Iris pigment epithelial cell (primary cell): ENCODE results near the gene CCR8.
"Not testable (repeated sequence)": the region's sequence is repeated elsewhere in the genome, so short reads cannot be mapped to it uniquely, and the experiment has no call there.

ENCODE experiments used
- DNase-seq: peaks from one replicate; pipeline ENCODE4 v3.0.0-alpha.2; 2011; ENCODE audit warnings: low read depth

The CCR8 gene

DNA sequence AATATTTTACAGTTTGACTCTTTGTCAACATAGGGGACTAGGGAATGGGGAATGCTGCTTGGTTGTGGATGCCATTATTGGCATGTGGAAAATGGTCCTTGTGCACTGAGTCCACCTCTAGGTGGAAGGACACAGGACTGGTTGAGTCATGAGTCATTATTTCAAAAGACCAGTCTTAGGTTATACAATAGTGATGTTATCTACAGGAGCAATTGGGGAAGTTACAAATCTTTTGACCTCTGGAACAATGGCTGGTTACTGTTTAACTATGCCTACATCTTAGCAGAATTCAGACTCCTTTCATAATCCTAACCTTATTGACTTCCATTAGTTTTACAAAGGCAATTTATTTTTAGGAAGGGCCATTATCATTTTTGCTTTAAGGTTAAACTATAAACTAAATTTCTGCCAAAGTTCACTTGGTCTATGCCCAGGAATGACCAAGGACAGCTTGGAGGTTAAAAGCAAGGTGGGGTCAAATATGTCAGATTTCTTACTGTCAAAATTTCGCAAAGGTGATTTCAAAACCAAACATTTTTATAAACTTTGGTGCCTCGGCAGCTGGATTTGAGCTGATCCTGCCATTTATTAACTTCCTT, 11.8 kb upstream of the CCR8 start:
- no peak for DNase-seq

DNA sequence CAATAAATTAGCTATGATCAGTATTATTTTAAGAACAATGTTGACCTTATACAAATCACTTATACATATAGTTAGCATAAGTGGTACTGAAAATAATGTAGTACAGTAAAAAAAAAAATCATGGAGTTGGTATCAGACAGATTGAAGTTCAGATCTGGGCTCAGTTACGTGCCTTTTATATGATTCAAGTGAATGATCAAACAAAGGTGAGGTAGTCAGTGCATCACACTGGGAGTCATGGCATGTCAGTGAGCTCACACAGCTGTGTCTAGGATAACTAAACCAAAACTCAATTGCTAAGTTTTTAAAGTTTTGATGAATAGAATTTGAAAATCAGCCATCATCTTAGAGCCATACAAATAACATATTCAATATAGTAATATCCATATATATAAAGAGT, 11.2 kb upstream of the CCR8 start:
- DNase-seq = no peak

DNA sequence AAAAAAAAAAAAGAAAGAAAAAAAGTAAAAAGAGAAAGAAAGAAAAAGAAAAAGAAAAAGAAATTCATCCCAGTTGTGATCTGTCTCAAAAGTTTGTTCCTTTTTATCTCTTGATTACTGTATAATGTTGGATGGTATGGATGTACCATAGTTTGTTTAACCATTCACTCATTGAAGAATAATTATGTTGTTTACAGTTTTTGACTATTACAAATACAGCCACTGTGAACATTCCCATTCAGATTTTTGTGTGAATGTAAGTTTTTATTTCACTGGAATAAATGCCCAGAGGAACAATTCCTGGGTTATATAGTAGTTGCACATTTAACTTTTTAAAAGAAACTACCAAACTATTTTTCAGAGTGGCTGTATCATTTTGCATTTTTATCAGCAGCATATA, 10.3 kb upstream of the CCR8 start:
- no peak for DNase-seq

GRCh38 chr3:39321574-39321983, 7.9 kb upstream of the CCR8 start:
- not testable (repeated sequence) for DNase-seq

DNA sequence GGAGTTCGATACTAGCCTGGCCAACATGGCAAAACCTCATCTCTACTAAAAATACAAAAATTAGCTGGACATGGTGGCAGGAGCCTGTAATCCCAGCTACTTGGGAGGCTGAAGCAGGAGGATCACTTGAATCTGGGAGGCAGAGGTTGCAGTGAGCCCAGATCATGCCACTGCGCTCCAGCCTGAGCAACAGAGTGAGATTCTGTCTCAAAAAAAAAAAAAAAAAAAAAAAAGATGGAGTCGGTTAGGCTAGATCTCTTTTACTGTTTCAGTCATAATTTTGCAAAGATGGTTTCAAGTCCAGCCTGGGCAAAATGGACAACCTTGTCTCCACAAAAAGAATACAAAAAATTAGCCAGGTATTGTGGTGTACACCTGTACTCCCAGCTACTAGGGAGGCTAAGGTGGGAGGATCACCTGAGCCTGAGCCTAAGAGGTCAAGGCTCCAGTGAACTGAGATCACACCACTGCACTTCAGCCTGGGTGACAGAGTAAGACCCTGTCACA, 7.2 kb upstream of the CCR8 start:
- DNase-seq = not testable (repeated sequence)

- DNase-seq = no peak
Observed at GRCh38 chr3:39322936-39323335, 6.6 kb upstream of the CCR8 start.

- no peak for DNase-seq
Observed at GRCh38 chr3:39323494-39323893, 6.0 kb upstream of the CCR8 start.

- DNase-seq = no peak
Observed at GRCh38 chr3:39325236-39325635, 4.3 kb upstream of the CCR8 start.

DNA sequence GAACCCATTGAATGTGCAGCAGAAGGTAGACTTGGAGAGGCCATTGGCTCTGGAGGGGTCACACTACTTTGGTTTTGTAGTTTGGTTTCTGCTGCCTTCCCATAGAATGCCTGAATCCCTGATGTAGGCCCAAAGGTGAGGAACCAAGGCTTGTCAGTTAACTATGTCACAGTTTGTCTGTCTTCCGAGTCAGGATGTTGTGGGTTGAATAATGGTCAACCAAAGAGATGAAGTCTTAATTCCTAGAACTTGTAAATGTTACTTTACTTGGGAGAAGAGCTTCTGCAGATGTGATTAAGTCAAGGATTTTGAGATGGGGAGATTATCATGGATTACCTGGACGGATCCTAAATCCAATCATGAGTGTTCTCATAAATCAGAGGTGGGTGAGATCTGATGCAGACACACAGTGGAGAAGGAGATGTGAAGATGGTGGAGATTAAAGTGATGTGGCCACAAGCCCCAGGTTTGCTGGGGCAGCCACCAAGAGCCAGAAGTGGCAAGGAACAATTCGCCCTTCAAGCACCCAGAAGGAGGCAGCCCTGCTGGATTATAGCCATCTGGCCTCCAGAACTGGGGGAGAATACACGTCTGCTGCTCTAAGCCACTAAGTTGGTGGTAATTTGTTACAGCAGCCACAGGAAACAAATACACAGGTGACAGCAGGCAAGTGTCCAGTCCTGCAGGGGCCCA, 2.3 kb upstream of the CCR8 start:
- DNase-seq = no peak

DNA sequence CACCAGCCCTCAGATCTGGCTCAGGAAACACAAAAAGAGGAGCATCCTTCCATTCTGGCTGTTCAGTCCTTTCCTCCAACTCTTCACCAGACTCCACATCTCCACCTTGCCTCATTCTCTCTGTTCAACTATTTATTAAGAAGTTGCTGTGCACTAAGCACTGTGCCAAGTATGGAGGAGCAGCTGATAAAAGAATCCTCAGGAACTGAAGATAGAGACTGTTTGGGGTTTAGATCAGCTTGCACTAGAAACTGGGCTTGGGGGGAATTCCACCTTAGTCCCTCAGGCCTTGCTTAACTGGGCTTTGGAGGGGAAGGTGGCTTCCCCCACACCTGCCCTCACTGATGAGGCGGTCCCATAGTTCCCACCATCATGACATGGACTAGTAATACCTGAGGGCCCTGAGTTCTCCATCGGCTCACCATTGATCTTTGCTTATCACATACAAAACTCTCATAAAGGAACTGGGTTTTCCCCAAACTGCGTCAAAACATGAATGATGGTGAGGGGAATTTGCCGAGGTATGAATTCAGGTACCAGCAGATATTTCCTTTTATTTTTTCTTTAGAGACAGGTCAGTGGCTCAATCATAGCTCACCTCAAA, 1.7 kb upstream of the CCR8 start:
- no peak for DNase-seq

DNA sequence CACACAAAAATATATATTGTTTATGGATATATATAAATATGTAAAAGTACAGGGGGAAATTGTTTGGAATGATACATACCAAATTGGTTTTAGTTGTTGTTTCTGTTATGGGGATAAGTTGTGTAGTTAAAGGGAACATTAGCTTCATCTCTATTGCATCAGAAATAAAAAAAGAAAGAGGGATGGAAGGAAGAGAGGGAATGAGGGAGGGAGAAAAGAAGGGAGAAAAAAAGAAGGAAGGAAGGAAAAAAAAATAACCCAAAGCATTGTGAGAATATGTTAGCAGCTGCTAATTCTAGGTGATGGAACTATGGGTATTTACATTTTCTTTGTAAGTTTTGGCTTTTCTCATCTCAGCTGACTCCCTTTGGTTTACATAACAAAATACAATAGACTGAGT, 1.3 kb downstream of the CCR8 start:
- no peak for DNase-seq

DNA sequence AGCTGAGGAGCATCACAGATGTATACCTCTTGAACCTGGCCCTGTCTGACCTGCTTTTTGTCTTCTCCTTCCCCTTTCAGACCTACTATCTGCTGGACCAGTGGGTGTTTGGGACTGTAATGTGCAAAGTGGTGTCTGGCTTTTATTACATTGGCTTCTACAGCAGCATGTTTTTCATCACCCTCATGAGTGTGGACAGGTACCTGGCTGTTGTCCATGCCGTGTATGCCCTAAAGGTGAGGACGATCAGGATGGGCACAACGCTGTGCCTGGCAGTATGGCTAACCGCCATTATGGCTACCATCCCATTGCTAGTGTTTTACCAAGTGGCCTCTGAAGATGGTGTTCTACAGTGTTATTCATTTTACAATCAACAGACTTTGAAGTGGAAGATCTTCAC, 3.0 kb downstream of the CCR8 start:
- DNase-seq = no peak

DNA sequence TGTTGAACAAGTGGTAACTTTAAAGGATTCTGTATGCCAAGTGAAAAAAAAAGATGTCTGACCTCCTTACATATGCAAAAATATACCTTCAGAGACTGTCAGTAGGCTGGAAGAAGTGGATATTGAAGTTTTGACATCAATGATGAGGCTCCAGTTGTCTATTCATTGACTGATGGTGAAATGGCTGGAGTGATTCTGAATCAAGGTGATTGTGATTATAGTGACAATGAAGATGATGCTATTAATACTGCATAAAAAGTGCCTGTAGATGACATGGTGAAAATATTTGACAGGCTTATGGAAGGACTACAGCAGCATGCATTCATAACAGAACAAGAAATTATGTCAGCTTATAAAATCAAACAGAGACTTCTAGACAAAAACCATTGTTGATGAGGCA, 4.1 kb downstream of the CCR8 start:
- no peak for DNase-seq

- DNase-seq = no peak
Observed at GRCh38 chr3:39334205-39334604, 4.7 kb downstream of the CCR8 start.

GRCh38 chr3:39338201-39338600, 8.7 kb downstream of the CCR8 start:
- no peak for DNase-seq

- no peak for DNase-seq
Observed at GRCh38 chr3:39339086-39339485, 9.6 kb downstream of the CCR8 start.

DNA sequence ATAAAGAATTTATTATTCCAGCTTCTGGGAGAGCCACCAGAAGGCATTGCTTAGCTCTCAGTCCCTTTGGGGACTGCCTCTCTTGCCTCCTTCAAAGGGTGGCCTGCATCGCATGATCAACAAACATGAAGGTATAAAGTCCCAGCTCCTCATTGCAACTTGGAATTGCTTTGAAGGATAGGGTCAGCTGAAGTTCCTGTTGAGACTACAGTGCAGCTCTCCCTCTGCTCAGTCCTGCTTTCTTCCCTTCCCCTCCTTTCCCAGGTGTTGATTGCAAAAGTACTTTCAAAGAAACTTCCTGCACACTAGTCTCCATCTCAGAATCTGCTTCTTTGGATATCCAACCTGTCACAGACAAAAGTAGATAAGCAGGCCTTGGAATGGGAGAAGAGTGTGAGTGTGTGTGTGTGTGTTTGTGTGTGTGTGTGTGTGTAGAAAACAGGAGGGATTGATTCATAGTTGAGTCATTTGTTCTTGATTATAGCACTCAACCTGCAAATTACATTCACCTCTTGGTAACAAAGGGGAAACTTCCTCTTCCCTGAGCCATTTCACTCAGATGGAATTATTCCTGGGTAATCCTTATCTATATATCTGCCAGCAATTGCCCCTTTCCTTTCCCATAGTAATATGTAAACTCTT, 13.7 kb downstream of the CCR8 start:
- DNase-seq = no peak

DNA sequence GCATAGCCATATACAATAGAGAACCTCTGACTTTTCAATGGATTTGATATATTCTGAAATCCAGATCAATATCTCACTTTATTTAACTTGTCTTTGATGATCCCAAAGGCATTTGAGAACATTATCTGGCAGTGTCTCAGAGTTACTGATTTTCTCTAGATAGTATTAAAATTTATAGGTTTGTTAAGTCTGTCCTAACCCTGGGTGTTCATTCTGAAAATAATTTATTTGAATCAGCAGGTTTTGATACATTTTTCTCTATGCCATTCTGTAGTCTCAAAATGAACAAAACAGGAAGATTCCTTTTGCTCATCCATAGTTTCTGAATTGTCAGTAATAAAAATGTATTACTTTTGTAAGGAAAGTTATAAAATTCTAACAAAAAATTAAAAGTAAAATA, 14.3 kb downstream of the CCR8 start:
- DNase-seq = no peak

DNA sequence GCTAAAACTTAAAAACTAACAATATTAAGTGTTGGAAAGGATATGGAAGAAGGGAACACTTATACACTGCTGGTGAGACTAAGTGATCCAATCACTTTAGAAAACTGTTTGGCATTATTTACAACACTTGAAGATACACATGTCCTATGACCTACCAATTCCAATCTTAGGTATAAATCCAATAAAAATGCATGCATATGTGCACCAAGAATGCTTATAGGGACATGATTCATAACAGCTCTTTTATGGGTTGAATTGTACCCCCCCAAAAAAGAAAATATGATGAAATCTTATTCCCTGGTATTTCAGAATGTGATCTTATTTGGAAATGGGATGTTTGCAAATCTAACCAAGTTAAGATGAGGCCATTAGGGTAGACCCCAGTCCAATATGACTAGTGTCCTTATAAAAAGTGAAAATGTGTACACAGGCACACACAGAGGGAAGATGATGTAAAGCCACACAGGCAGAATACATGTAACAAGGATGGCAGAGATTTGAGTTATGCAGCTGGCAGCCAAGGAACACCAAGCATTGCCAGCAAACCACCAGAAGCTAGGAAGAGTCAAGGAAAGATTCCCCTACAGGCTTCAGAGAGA, 15.3 kb downstream of the CCR8 start:
- DNase-seq = no peak

DNA sequence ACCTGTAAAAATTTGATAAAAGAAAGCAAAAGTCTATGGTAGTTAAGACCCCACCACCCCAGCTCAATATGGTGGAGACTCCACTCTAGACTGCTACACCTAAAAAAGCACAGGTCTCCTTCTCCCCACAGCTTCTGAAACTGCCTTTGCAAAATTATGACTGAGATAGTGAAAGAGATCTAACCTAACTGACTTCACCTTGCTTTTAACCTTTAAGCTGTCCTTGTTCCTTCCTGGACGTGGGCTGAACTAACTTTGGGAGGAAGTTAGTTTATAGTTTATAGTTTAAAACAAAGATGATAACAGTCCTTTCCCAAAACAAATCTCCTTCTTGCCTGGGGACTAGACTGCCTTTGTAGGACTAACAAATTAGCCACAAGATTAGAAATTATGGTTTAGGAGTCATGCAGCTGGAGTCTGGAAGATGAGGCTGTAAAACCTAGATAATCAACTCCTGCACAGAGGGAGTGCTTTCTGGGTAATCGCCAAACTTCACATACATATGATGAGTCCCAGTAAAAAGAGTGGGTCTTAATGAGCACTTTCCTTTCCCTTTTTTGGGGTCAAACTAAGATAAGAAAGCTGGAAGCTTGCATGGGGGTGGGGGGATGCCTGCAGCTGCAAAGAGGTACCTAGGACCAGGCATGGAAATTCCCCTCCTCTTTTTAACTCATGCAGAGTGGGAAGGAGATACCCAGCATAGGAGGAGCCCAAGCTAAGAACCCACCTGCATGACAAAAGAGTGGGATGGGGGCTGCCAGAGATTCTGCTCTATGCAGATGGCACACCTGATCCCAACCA, 17.5 kb downstream of the CCR8 start:
- no peak for DNase-seq

DNA sequence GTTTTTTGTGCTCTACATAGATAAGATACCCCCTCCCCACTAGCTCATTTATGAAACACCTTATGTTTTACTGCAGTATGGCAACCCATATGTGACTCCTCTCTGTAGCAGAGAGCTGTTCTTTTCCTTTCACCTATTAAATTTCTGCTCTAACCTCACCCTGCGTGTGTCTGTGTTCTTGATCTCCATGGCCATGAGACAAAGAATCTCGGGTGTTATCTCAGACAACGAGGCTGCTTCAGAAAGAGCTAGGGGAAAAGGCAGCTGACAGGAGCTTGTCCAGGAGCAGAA, 18.0 kb downstream of the CCR8 start:
- DNase-seq = no peak

DNA sequence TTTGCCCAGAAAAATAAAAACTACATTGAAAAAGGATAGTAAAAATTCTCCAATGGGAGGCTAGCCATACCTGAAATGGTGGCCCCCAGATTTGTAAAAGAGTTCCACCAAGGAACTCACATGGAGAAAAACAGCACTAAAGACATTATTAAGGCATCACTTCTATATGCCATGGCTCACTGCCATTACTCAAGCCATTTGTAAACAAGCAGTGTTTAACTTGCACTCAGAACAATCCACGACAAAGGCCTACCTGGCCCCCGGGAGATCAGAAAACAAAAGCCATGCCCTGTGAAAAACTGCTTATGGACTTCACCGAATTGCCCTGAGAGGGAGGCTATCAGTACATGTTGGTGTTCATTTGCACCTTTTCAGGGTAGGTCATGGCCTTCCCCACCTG, 19.6 kb downstream of the CCR8 start:
- DNase-seq = no peak
